HEK293 (cell line): ENCODE data around the gene PREX1.

Source experiments
- CTCF ChIA-PET: fragments of 350-600 bp; formaldehyde crosslinking; extraction: SDS; loops from one replicate; lab custom pipeline; 2021; ENCODE audit warnings: antibody characterized with exemption; lab: Yijun Ruan, JAX
- POLR2A ChIA-PET: fragments of 300-600 bp; formaldehyde crosslinking; extraction: SDS; loops from one replicate; lab custom pipeline; 2020; ENCODE audit warnings: antibody characterized with exemption, inconsistent platforms; lab: Yijun Ruan, JAX
- H3K27ac ChIP-seq: fragments of 200-500 bp; sonication (Bioruptor generic); 2 replicates; pipeline ENCODE4 v1.5.1; 2014; ENCODE audit warnings: low read depth, low read length, control low read depth, inconsistent platforms; ENCODE audit errors: extremely low read depth
- H3K36me3 ChIP-seq, 2 experiments: fragments of 200-500 bp in 1 of 2; sonication (Bioruptor generic) in 1 of 2; 1 replicate in 1 of 2; 2 replicates in 1 of 2; pipeline ENCODE4 v1.5.1; 2014 to 2017; ENCODE audit warnings: inconsistent platforms in 2 of 2, low read length in 2 of 2; ENCODE audit not compliant: control insufficient read depth in 2 of 2, insufficient read depth in 1 of 2
- H3K4me1 ChIP-seq: fragments of 200-500 bp; sonication (Bioruptor generic); 2 replicates; pipeline ENCODE4 v1.5.1; 2014; ENCODE audit warnings: mild to moderate bottlenecking, low read length, inconsistent platforms; ENCODE audit not compliant: control insufficient read depth, insufficient read depth
- H3K4me3 ChIP-seq: 2 replicates; pipeline ENCODE4 v1.5.1; 2011; ENCODE audit warnings: low read depth, mild to moderate bottlenecking, control low read depth, low read length, moderate library complexity
- H3K9me3 ChIP-seq: fragments of 200-500 bp; sonication (Bioruptor generic); 2 replicates; pipeline ENCODE4 v1.5.1; 2014; ENCODE audit warnings: low read depth, low read length, inconsistent platforms; ENCODE audit not compliant: control insufficient read depth, insufficient read depth
- GFI1B ChIP-seq: fragments of 450-650 bp; formaldehyde crosslinking; IDR thresholded peaks from 2 replicates; pipeline ENCODE4 v1.5.1; 2016; ENCODE audit warnings: missing biosample characterization, missing genetic modification characterization
- HIC1 ChIP-seq: fragments of 450-650 bp; formaldehyde crosslinking; IDR thresholded peaks from 2 replicates; pipeline ENCODE4 v1.5.1; 2016; ENCODE audit warnings: missing biosample characterization, missing genetic modification characterization
- OVOL3 ChIP-seq: fragments of 450-650 bp; formaldehyde crosslinking; IDR thresholded peaks from 2 replicates; pipeline ENCODE4 v1.5.1; 2016; ENCODE audit warnings: missing biosample characterization, missing genetic modification characterization
- REPIN1 ChIP-seq: fragments of 450-650 bp; formaldehyde crosslinking; IDR thresholded peaks from 2 replicates; pipeline ENCODE4 v1.5.1; 2017; ENCODE audit warnings: missing biosample characterization, missing genetic modification characterization, low read depth
- SP3 ChIP-seq: fragments of 450-650 bp; formaldehyde crosslinking; IDR thresholded peaks from 2 replicates; pipeline ENCODE4 v1.5.1; 2016; ENCODE audit warnings: missing biosample characterization, missing genetic modification characterization
- ZFP41 ChIP-seq: fragments of 450-650 bp; formaldehyde crosslinking; IDR thresholded peaks from 2 replicates; pipeline ENCODE4 v1.5.1; 2016; ENCODE audit warnings: missing biosample characterization, missing genetic modification characterization, borderline replicate concordance
- ZNF10 ChIP-seq: fragments of 450-650 bp; formaldehyde crosslinking; IDR thresholded peaks from 2 replicates; pipeline ENCODE4 v1.5.1; 2017; ENCODE audit warnings: missing biosample characterization, missing genetic modification characterization
- ZNF112 ChIP-seq: fragments of 450-650 bp; formaldehyde crosslinking; IDR thresholded peaks from 2 replicates; pipeline ENCODE4 v1.5.0; 2017; ENCODE audit warnings: missing biosample characterization, missing genetic modification characterization
- ZNF121 ChIP-seq: fragments of 450-650 bp; formaldehyde crosslinking; IDR thresholded peaks from 2 replicates; pipeline ENCODE4 v1.5.1; 2016; ENCODE audit warnings: missing biosample characterization, missing genetic modification characterization
- ZNF211 ChIP-seq: fragments of 450-650 bp; formaldehyde crosslinking; IDR thresholded peaks from 2 replicates; pipeline ENCODE4 v1.5.1; 2016; ENCODE audit warnings: low read depth, missing biosample characterization, missing genetic modification characterization
- ZNF416 ChIP-seq: fragments of 450-650 bp; formaldehyde crosslinking; IDR thresholded peaks from 2 replicates; pipeline ENCODE4 v1.5.1; 2016; ENCODE audit warnings: missing biosample characterization, missing genetic modification characterization
- ZNF488 ChIP-seq: fragments of 450-650 bp; formaldehyde crosslinking; IDR thresholded peaks from 2 replicates; pipeline ENCODE4 v1.5.1; 2016; ENCODE audit warnings: missing biosample characterization, missing genetic modification characterization
- ZNF510 ChIP-seq: fragments of 450-650 bp; formaldehyde crosslinking; IDR thresholded peaks from 2 replicates; pipeline ENCODE4 v1.5.1; 2018; ENCODE audit warnings: mild to moderate bottlenecking, missing genetic modification characterization, missing biosample characterization; ENCODE audit not compliant: insufficient replicate concordance
- ZNF548 ChIP-seq: fragments of 450-650 bp; formaldehyde crosslinking; IDR thresholded peaks from 2 replicates; pipeline ENCODE4 v1.5.1; 2016; ENCODE audit warnings: missing biosample characterization, missing genetic modification characterization
- ZNF623 ChIP-seq: fragments of 450-650 bp; formaldehyde crosslinking; IDR thresholded peaks from 2 replicates; pipeline ENCODE4 v1.5.1; 2016; ENCODE audit warnings: missing biosample characterization, missing genetic modification characterization
- ZNF660 ChIP-seq: fragments of 450-650 bp; IDR thresholded peaks from 2 replicates; pipeline ENCODE4 v1.5.1; 2018; ENCODE audit warnings: missing biosample characterization, mild to moderate bottlenecking, missing genetic modification characterization
- ZNF701 ChIP-seq: fragments of 450-650 bp; formaldehyde crosslinking; IDR thresholded peaks from 2 replicates; pipeline ENCODE4 v1.5.1; 2016; ENCODE audit warnings: missing biosample characterization, missing genetic modification characterization
- TF ChIP-seq, protein P1 (sequence below): fragments of 450-650 bp; formaldehyde crosslinking; IDR thresholded peaks from 2 replicates; pipeline ENCODE4 v1.5.1; 2016; ENCODE audit warnings: missing biosample characterization, missing genetic modification characterization
- TF ChIP-seq, protein P2 (sequence below): fragments of 450-650 bp; formaldehyde crosslinking; IDR thresholded peaks from 2 replicates; pipeline ENCODE4 v1.5.1; 2016; ENCODE audit warnings: missing biosample characterization, missing genetic modification characterization
- TF ChIP-seq, protein P3 (sequence below): fragments of 450-650 bp; formaldehyde crosslinking; IDR thresholded peaks from 2 replicates; pipeline ENCODE4 v1.5.1; 2016; ENCODE audit warnings: missing biosample characterization, missing genetic modification characterization
- TF ChIP-seq, protein P4 (sequence below): fragments of 450-650 bp; formaldehyde crosslinking; IDR thresholded peaks from 2 replicates; pipeline ENCODE4 v1.5.1; 2017; ENCODE audit warnings: missing biosample characterization, missing genetic modification characterization

PREX1 gene

DNA sequence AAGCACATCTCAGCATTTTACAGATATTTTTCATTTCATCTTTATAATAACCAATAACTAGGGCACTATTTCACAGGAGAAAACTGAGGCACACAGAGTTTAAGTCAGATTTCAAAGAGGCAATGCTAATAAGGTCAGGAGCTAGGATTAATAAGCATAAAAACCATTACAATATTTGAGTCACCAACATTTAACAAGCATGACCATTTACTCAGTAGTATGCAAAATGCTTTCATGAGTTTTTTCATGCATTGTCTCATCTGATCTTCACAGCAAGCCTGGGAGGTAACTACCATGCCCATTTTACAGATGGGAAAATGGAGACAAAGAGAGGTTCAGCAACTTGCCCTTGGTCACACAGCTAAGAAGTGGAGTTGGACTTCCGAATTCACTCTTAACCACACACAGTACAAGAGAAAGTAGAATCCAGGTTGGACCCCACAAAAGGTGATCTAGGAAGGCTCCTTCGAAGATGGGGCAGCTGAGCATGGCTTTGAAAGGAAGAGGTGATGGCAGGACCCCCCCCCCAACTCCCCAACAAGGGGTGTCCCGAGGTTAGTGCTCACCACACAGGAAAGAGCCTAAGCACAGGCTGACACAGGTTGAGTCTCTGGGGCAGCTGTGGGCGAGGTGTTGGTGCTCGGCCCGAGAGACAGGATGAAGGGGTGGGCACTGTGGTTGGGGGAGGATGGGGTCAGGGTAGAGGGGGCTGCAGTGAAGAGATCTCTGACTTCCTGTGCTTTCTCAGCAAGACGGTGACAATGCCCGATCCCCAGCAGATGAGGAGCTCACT lies 108.8 kb downstream of the PREX1 start (continued):
- TF ChIP-seq ZNF211 (no peak), ZNF10 (no peak)

DNA sequence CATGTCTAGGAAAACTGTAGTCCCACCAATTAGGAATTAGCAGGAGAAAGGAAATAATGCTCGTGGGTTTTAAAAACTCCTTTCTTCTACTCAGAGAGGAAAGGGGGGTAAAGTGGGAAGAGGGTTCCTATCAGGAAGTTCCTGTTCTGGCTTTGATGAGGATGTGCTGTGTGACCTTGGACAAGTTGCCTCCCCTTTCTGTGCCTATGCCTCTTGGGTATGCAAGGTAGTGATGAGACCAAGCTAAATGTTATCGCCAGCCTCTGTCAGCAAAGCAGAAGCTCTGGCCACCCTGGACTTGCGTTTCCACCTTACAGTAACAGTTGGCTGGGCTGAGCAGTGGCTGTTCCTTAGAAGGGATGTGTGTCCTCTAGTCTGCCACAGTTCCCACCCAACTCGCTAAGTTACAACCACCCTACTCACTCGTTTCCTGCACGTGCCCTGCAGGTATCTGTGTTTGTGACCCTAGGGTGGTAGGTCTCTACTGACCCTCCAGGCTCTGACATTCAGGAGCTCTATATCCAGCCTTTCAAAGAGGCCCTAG lies 110.0 kb downstream of the PREX1 start:
- TF ChIP-seq, protein P1, sequence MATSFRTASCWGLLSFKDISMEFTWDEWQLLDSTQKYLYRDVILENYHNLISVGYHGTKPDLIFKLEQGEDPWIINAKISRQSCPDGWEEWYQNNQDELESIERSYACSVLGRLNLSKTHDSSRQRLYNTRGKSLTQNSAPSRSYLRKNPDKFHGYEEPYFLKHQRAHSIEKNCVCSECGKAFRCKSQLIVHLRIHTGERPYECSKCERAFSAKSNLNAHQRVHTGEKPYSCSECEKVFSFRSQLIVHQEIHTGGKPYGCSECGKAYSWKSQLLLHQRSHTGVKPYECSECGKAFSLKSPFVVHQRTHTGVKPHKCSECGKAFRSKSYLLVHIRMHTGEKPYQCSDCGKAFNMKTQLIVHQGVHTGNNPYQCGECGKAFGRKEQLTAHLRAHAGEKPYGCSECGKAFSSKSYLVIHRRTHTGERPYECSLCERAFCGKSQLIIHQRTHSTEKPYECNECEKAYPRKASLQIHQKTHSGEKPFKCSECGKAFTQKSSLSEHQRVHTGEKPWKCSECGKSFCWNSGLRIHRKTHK (tag by site-specific recombination): no peak
- TF ChIP-seq, protein P2, sequence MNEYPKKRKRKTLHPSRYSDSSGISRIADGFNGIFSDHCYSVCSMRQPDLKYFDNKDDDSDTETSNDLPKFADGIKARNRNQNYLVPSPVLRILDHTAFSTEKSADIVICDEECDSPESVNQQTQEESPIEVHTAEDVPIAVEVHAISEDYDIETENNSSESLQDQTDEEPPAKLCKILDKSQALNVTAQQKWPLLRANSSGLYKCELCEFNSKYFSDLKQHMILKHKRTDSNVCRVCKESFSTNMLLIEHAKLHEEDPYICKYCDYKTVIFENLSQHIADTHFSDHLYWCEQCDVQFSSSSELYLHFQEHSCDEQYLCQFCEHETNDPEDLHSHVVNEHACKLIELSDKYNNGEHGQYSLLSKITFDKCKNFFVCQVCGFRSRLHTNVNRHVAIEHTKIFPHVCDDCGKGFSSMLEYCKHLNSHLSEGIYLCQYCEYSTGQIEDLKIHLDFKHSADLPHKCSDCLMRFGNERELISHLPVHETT: no peak
- TF ChIP-seq ZFP41 (tag by site-specific recombination) (no peak), SP3 (tag by site-specific recombination) (no peak), ZNF488 (tag by site-specific recombination) (no peak), ZNF660 (no peak), ZNF701 (no peak), GFI1B (no peak)
- Histone ChIP-seq H3K36me3 (no peaks in the 10 kb centered on the region), H3K4me1 (no peaks in the 10 kb centered on the region), H3K9me3 (no peaks in the 10 kb centered on the region), H3K27ac (no peak overlapping the region), H3K4me3 (no peak overlapping the region)
- ChIA-PET CTCF (interaction anchor here (0.6 to 1.7 kb wide), 3 partner anchors 33 to 98 kb away, joined by 4 to 7 read pairs (median 6); no protein-coding TSS in a partner anchor), POLR2A (no interaction called here)

DNA sequence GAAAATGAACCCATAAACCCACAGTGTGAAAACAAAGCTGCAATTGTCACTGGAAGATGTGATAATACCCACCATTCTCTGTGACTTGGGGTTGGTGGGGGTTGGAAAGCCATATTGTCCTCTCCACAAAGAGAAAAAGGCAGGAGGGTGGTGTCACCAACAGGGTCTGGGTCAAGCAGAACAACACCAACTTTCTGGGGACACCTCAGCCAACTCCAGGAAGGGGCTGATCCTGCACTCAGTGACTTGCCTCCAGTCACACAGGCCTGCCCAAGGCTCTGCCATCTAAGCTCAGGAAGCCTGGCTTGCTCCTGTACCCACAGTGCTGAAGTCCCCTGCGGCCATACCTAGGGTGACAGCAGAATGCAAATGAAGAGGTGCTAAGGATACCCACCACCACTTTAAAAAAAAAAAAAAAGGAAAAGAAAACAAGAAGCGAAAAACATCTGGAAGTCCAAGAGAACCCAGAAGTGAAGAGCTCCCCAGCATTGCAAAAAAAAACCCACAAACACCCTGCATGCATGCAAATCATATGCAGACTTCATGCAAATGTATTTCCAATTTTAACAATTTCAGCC lies 110.6 kb downstream of the PREX1 start:
- Histone ChIP-seq H3K4me3 (no peak overlapping the region), H3K4me1 (no peaks in the 10 kb centered on the region), H3K27ac (no peak overlapping the region), H3K36me3 (no peaks in the 10 kb centered on the region), H3K9me3 (no peaks in the 10 kb centered on the region)
- CTCF ChIA-PET: interaction anchor here (0.6 to 1.7 kb wide), 3 partner anchors 32 to 98 kb away, joined by 4 to 7 read pairs (median 6); no protein-coding TSS in a partner anchor
- POLR2A ChIA-PET: no interaction called here
- TF ChIP-seq ZNF121 (tag by site-specific recombination): no peak
- TF ChIP-seq ZNF112 (tag by site-specific recombination): no peak
- no peak for TF ChIP-seq ZNF623 (tag by site-specific recombination)
- TF ChIP-seq ZNF416 (tag by site-specific recombination): no peak
- no peak for TF ChIP-seq REPIN1 (tag by site-specific recombination)
- TF ChIP-seq ZNF548 (tag by site-specific recombination): no peak
- no peak for TF ChIP-seq ZNF510
- TF ChIP-seq HIC1 (tag by site-specific recombination): no peak
- TF ChIP-seq, protein P3, sequence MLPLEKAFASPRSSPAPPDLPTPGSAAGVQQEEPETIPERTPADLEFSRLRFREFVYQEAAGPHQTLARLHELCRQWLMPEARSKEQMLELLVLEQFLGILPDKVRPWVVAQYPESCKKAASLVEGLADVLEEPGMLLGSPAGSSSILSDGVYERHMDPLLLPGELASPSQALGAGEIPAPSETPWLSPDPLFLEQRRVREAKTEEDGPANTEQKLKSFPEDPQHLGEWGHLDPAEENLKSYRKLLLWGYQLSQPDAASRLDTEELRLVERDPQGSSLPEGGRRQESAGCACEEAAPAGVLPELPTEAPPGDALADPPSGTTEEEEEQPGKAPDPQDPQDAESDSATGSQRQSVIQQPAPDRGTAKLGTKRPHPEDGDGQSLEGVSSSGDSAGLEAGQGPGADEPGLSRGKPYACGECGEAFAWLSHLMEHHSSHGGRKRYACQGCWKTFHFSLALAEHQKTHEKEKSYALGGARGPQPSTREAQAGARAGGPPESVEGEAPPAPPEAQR: no peak
- no peak for TF ChIP-seq OVOL3 (tag by site-specific recombination)
- TF ChIP-seq ZNF211: no peak
- TF ChIP-seq, protein P4, sequence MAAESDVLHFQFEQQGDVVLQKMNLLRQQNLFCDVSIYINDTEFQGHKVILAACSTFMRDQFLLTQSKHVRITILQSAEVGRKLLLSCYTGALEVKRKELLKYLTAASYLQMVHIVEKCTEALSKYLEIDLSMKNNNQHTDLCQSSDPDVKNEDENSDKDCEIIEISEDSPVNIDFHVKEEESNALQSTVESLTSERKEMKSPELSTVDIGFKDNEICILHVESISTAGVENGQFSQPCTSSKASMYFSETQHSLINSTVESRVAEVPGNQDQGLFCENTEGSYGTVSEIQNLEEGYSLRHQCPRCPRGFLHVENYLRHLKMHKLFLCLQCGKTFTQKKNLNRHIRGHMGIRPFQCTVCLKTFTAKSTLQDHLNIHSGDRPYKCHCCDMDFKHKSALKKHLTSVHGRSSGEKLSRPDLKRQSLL (tag by site-specific recombination): no peak
- TF ChIP-seq GFI1B: no peak
